HCT116 (cell line): ENCODE measurements around the gene PRMT5. TPM values are rescaled to one million over a fixed set of nuclear protein-coding genes. Genes with fewer than 3 reads are reported as not detected.
"Not testable (repeated sequence)": the region's sequence is repeated elsewhere in the genome, so short reads cannot be mapped to it uniquely, and the experiment has no call there.

ENCODE experiments used
- ATAC-seq: fragments of 200-7000 bp; cut with Tn5 transposase; 2 replicates; pipeline ENCODE4 v1.9.1; 2020; ENCODE audit warnings: mild to moderate bottlenecking, moderate library complexity
- BruUV-seq: library from RNA; stranded (reverse); fragments of 400-500 nt; replicated peaks from 2 replicates; lab custom pipeline; 2021; lab: Mats Ljungman, UMichigan
- CTCF ChIA-PET: fragments of 300-600 bp; sonication (Branson Sonifier 250); formaldehyde crosslinking; loops from one replicate; lab custom pipeline; 2021; ENCODE audit warnings: antibody characterized with exemption; lab: Charles Lee
- POLR2A ChIA-PET: fragments of 300-600, 350-600 bp; sonication (Branson Sonifier 250); formaldehyde crosslinking; loops from one replicate; lab custom pipeline; 2021; ENCODE audit warnings: antibody characterized with exemption; lab: Charles Lee
- RAD21 ChIA-PET, 2 experiments: fragments of 300-600 bp; sonication (Branson Sonifier 250); formaldehyde crosslinking; loops; one replicate each; lab custom pipeline; 2023; ENCODE audit warnings: low total read pairs in 2 of 2; ENCODE audit not compliant: uncharacterized antibody in 2 of 2, unreplicated experiment in 2 of 2, low non-redundant PET in 1 of 2; lab: Charles Lee
- DNase-seq: peaks from one replicate; pipeline ENCODE4 v3.0.0-alpha.2; 2010; ENCODE audit warnings: low read depth, low spot score
- H2AFZ ChIP-seq: fragments of 200-600 bp; shearing (Covaris generic), sonication (generic); 2 replicates; pipeline ENCODE4 v1.6.1; 2017; ENCODE audit warnings: low read depth, mixed run types, mixed read lengths, antibody characterized with exemption, low read length; ENCODE audit not compliant: poor library complexity, severe bottlenecking
- H3K27ac ChIP-seq: 2 replicates; pipeline ENCODE4 v1.5.1; 2012; ENCODE audit warnings: low read depth, low read length
- H3K27me3 ChIP-seq: fragments of 200-600 bp; sonication (generic); 2 replicates; pipeline ENCODE4 v1.6.1; 2016; ENCODE audit warnings: mixed run types, low read length, mixed read lengths; ENCODE audit not compliant: insufficient read depth
- H3K36me3 ChIP-seq, 2 experiments: fragments of 200-500 bp in 1 of 2; fragments of 200-600 bp in 1 of 2; sonication (Bioruptor generic) in 1 of 2; sonication (generic) in 1 of 2; 2 replicates each; pipeline versions ENCODE4 v1.5.1 to v1.6.1; 2014 to 2016; ENCODE audit warnings: low read length in 2 of 2, inconsistent platforms in 1 of 2, mixed read lengths in 1 of 2, mixed run types in 1 of 2; ENCODE audit not compliant: insufficient read depth in 2 of 2, control insufficient read depth in 1 of 2
- H3K4me1 ChIP-seq, 2 experiments: fragments of 200-600 bp in 1 of 2; sonication (generic) in 1 of 2; 2 replicates each; pipeline versions ENCODE4 v1.5.1 to v1.6.1; 2012 to 2017; ENCODE audit warnings: low read length in 2 of 2, inconsistent platforms in 1 of 2, mild to moderate bottlenecking in 1 of 2, mixed read lengths in 1 of 2, mixed run types in 1 of 2, moderate library complexity in 1 of 2; ENCODE audit not compliant: insufficient read depth in 2 of 2, control insufficient read depth in 1 of 2
- H3K4me2 ChIP-seq: fragments of 200-600 bp; sonication (generic); 2 replicates; pipeline ENCODE4 v1.6.1; 2017; ENCODE audit warnings: mixed run types, low read length, mixed read lengths
- H3K4me3 ChIP-seq, 2 experiments: fragments of 200-600 bp in 1 of 2; sonication (generic) in 1 of 2; replicated peaks in 1 of 2; 2 replicates each; pipeline ENCODE4 v1.5.1; 2011 to 2016; ENCODE audit warnings: low read length in 2 of 2, control low read depth in 1 of 2, low read depth in 1 of 2, mild to moderate bottlenecking in 1 of 2, mixed read lengths in 1 of 2, mixed run types in 1 of 2
- H3K79me2 ChIP-seq: fragments of 200-600 bp; sonication (generic); 2 replicates; pipeline ENCODE4 v1.6.1; 2017; ENCODE audit warnings: mild to moderate bottlenecking, mixed run types, low read length, moderate library complexity, mixed read lengths; ENCODE audit not compliant: insufficient read depth
- H3K9ac ChIP-seq: fragments of 200-600 bp; sonication (generic); 2 replicates; pipeline ENCODE4 v1.6.1; 2016; ENCODE audit warnings: low read length, mixed read lengths
- H3K9me2 ChIP-seq: fragments of 200-600 bp; sonication (generic), shearing (Covaris generic); 2 replicates; pipeline ENCODE4 v1.6.1; 2017; ENCODE audit warnings: mixed run types, mild to moderate bottlenecking, moderate library complexity; ENCODE audit not compliant: insufficient read depth
- H3K9me3 ChIP-seq, 2 experiments: fragments of 200-500 bp in 1 of 2; fragments of 200-600 bp in 1 of 2; sonication (Bioruptor generic) in 1 of 2; sonication (generic) in 1 of 2; 2 replicates each; pipeline ENCODE4 v1.6.1; 2014 to 2017; ENCODE audit warnings: low read length in 2 of 2, mixed read lengths in 2 of 2, inconsistent platforms in 1 of 2, low read depth in 1 of 2, mild to moderate bottlenecking in 1 of 2, mixed run types in 1 of 2, moderate library complexity in 1 of 2; ENCODE audit not compliant: control insufficient read depth in 1 of 2, insufficient read depth in 1 of 2
- H4K20me1 ChIP-seq: fragments of 200-600 bp; sonication (generic), shearing (Covaris generic); 2 replicates; pipeline ENCODE4 v1.6.1; 2017; ENCODE audit warnings: mixed run types, mild to moderate bottlenecking, moderate library complexity; ENCODE audit not compliant: insufficient read depth
- ATF3 ChIP-seq: IDR thresholded peaks from 2 replicates; pipeline ENCODE4 v1.6.1; 2012
- CBX3 ChIP-seq: IDR thresholded peaks from 2 replicates; pipeline ENCODE4 v1.6.1; 2012; ENCODE audit warnings: low read depth
- CEBPB ChIP-seq: IDR thresholded peaks from 2 replicates; pipeline ENCODE4 v1.6.1; 2012; ENCODE audit warnings: low read depth
- CTCF ChIP-seq, 3 experiments: fragments of 200-600 bp in 1 of 3; sonication (generic) in 1 of 3; IDR thresholded peaks in 2 of 3; conservative IDR thresholded peaks in 1 of 3; 2 replicates each; pipeline ENCODE4 v1.5.1; 2012 to 2017; ENCODE audit warnings: low read depth in 2 of 3, low read length in 2 of 3, antibody characterized with exemption in 1 of 3, borderline replicate concordance in 1 of 3, control low read depth in 1 of 3, mild to moderate bottlenecking in 1 of 3, mixed read lengths in 1 of 3, mixed run types in 1 of 3, moderate library complexity in 1 of 3; ENCODE audit not compliant: insufficient read depth in 1 of 3
- ELF1 ChIP-seq: IDR thresholded peaks from 2 replicates; pipeline ENCODE4 v1.6.1; 2012; ENCODE audit warnings: low read depth, borderline replicate concordance
- EZH2phosphoT487 ChIP-seq: fragments of 200-600 bp; IDR thresholded peaks from 2 replicates; pipeline ENCODE4 v1.6.1; 2018; ENCODE audit warnings: antibody characterized with exemption, borderline replicate concordance
- FOSL1 ChIP-seq: IDR thresholded peaks from 2 replicates; pipeline ENCODE4 v1.6.1; 2012; ENCODE audit warnings: low read depth
- JUND ChIP-seq: IDR thresholded peaks from 2 replicates; pipeline ENCODE4 v1.6.1; 2012
- MAX ChIP-seq: IDR thresholded peaks from 2 replicates; pipeline ENCODE4 v1.6.1; 2012
- POLR2A ChIP-seq: IDR thresholded peaks from 2 replicates; pipeline ENCODE4 v1.7.0; 2011; ENCODE audit warnings: borderline replicate concordance; ENCODE audit not compliant: insufficient read depth, insufficient read length; ENCODE audit errors: extremely low read depth
- POLR2AphosphoS5 ChIP-seq: IDR thresholded peaks from 2 replicates; pipeline ENCODE4 v1.6.1; 2011; ENCODE audit warnings: mild to moderate bottlenecking, low read depth, low read length, moderate library complexity
- RAD21 ChIP-seq: IDR thresholded peaks from 2 replicates; pipeline ENCODE4 v1.6.1; 2012; ENCODE audit warnings: low read depth, mild to moderate bottlenecking
- REST ChIP-seq: IDR thresholded peaks from 2 replicates; pipeline ENCODE4 v1.6.1; 2012; ENCODE audit warnings: low read depth
- SIN3A ChIP-seq: IDR thresholded peaks from 2 replicates; pipeline ENCODE4 v1.6.1; 2012; ENCODE audit warnings: low read depth
- TCF7L2 ChIP-seq: IDR thresholded peaks from 2 replicates; pipeline ENCODE4 v1.7.0; 2011; ENCODE audit warnings: borderline replicate concordance, inconsistent platforms; ENCODE audit not compliant: insufficient read depth, insufficient read length; ENCODE audit errors: extremely low read depth
- YY1 ChIP-seq: IDR thresholded peaks from 2 replicates; pipeline ENCODE4 v1.6.1; 2011; ENCODE audit warnings: low read length, low read depth, moderate library complexity, mild to moderate bottlenecking; ENCODE audit not compliant: insufficient replicate concordance; ENCODE audit errors: extremely low read depth
- ZFX ChIP-seq: fragments of 450-650 bp; IDR thresholded peaks from 2 replicates; pipeline ENCODE4 v1.6.1; 2017
- ZNF274 ChIP-seq: fragments of 200-500 bp; sonication (Bioruptor generic); IDR thresholded peaks from 2 replicates; pipeline ENCODE4 v1.6.1; 2014; ENCODE audit warnings: mild to moderate bottlenecking, low read depth, low read length, inconsistent platforms
- intact Hi-C: fragments of 100-400 bp; cut with micrococcal nuclease; formaldehyde crosslinking; loops from 2 replicates; pipeline ENCODE4 v1.10.0; 2022
- total RNA-seq: library from RNA; stranded (reverse); gene quantifications from one replicate; pipeline ENCODE4 v1.2.1, GENCODE V29; 2021; ENCODE audit not compliant: unreplicated experiment

PRMT5 gene
- total RNA-seq, 1 experiment from 2014 or later = 186 TPM

GRCh38 chr14:22952418-22952817 is 23.2 kb upstream of the PRMT5 start:
- Histone ChIP-seq H3K4me2 (no peak overlapping the region), H3K79me2 (peaks cover 11% of the 10 kb centered on the region), H3K9me3 (no peaks in the 10 kb centered on the region), H3K36me3 (peaks cover 10 to 24% of the 10 kb centered on the region in 2 experiments; a peak in 3 of 4 replicates), H3K9me2 (no peaks in the 10 kb centered on the region), H3K4me1 (peaks cover 10 to 17% of the 10 kb centered on the region in 2 experiments), H3K27me3 (no peaks in the 10 kb centered on the region), H3K27ac (no peak overlapping the region), H4K20me1 (no peaks in the 10 kb centered on the region), H3K9ac (no peak overlapping the region), H2AFZ (no peak overlapping the region), H3K4me3 (no peak overlapping the region)
- ATAC-seq (no peak), DNase-seq (no peak)
- TF ChIP-seq ZFX (no peak), JUND (no peak), POLR2AphosphoS5 (no peak), FOSL1 (no peak), MAX (no peak), SIN3A (no peak), CBX3 (no peak), ATF3 (no peak), RAD21 (no peak), TCF7L2 (no peak), YY1 (no peak), ELF1 (no peak), ZNF274 (no peak), REST (no peak), POLR2A (no peak), EZH2phosphoT487 (no peak), CEBPB (no peak), CTCF (IDR thresholded peaks at IDR 0.05 in 2 of 3, conservative IDR thresholded peaks at IDR 0.05 in 1 of 3; ENCODE audit: borderline replicate concordance in 1 of 3, insufficient read depth in 1 of 3, low read depth in 2 of 3, low read length in 2 of 3) (no peak)
- BruUV-seq = no TSS peak
- intact Hi-C loops = no loop called here
- RAD21 ChIA-PET = no interaction called here
- CTCF ChIA-PET = no interaction called here
- POLR2A ChIA-PET = no interaction called here

GRCh38 chr14:22951795-22952194 is 22.6 kb upstream of the PRMT5 start:
- peaks cover 10 to 28% of the 10 kb centered on the region in 2 experiments; a peak in 3 of 4 replicates for H3K36me3 ChIP-seq
- BruUV-seq, CTCF ChIA-PET, ATAC-seq, H3K27ac ChIP-seq, H4K20me1 ChIP-seq, H3K9me2 ChIP-seq, POLR2A ChIA-PET, H3K27me3 ChIP-seq, DNase-seq, H3K9ac ChIP-seq, H3K4me3 ChIP-seq, H3K9me3 ChIP-seq, RAD21 ChIA-PET, intact Hi-C loops, H3K4me2 ChIP-seq, H2AFZ ChIP-seq: not testable (repeated sequence)
- H3K79me2 ChIP-seq = peaks cover 11% of the 10 kb centered on the region
- peaks cover 10 to 12% of the 10 kb centered on the region in 2 experiments for H3K4me1 ChIP-seq
